IPS-NIHi7 (cell line): ENCODE data around the gene LGALS12.

Experiments
- DNase-seq: peaks from one replicate; pipeline ENCODE4 v3.0.0; 2012; ENCODE audit warnings: mixed read lengths; ENCODE audit errors: extremely low spot score

The LGALS12 gene

GRCh38 chr11:63560506-63561180 is 54.8 kb downstream of the LGALS12 start:
- DNase-seq = no peak

DNA sequence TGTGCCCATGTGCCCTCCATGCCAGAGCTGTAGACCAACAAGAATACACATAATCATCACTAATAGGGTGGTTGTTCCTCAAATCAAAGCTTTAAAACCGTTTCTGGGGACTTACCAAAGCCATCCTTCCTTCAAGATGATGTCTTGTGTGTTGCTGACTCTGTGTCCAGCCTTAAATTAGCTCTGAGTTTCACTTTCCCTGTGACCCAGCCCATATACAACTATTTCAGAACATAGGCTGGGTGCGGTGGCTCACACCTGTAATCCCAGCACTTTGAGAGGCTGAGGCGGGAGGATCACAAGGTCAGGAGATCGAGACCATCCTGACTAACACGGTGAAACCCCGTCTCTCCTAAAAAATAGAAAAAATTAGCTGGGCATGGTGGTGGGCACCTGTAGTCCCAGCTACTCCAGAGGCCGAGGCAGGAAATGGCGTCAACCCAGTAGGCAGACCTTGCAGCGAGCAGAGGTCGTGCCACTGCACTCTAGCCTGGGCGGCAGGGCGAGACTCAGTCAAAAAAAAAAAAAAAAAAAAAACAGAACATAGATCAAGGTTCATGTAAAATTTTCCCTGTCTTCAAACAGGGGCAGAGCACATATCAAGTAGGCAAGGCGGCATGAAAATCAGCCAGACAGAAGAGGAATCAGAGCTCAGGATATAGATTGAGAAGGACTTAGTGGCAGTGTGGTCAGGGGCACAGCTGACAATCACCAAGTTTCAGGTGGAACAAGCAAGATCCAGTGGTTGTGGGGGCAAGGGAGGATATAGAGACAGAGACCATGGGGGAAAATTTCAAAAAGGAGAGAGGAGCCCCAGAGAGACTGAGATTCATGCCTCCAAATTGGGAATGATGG is 57.5 kb downstream of the LGALS12 start, which contains the start of gene PLAAT2:
Gene PLAAT2, minus strand, starts transcription at position 179 of the 855 bp plus-strand sequence. Its CDS starts 55 bp downstream, at position 124.
- DNase-seq = no peak

DNA sequence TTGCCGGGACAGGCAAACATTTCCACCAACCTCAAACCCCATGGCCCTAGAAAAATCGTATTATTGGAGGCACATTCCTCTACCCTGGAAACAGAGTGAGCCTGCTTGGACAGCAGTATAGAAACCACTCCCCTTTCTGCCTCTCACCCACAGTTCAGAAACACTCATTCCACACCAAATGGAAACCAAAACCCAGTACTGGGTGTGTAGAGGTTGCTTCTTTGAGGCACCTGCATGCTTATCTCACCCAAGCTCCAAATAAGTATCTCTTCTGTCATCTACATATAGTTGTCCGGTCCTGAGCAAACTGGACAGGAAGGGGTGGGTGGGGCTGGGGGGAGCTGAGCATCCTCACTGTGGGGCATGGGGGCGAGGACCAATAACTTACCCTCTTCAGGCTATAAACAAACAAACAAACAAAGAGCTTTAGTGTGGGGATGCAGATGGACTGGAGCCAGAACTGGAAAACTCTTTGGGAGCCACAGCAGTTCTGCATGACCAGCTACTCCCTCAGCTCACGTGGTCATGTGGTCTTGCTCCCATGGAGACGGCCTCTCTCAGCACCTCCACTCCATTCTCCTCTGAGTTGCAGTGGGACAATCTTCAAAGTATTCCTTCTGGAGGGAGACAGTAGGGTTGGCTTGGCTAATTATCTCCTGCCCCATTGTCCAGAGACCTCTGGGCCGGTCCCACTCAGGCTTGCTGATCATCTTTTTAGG is 58.3 kb downstream of the LGALS12 start:
- no peak for DNase-seq

GRCh38 chr11:63564784-63565350 is 59.0 kb downstream of the LGALS12 start:
- DNase-seq = no peak
